Tibial artery (tissue), 4 donors: ENCODE data around the gene PCDHGB7.
"Not testable (repeated sequence)": the region's sequence is repeated elsewhere in the genome, so short reads cannot be mapped to it uniquely, and the experiment has no call there.

Experiments used
- DNase-seq, 2 donors: peaks; one replicate each; pipeline ENCODE4 v3.0.0-alpha.2; 2019
- H3K27ac ChIP-seq, 2 donors: fragments of 200-600 bp; sonication (generic) in 1 of 2; 1 replicate in 1 of 2; 2 replicates in 1 of 2; pipeline ENCODE4 v1.5.1; 2018 to 2019; ENCODE audit warnings: mild to moderate bottlenecking in 1 of 2
- H3K27me3 ChIP-seq, 2 donors: fragments of 200-600 bp; sonication (generic) in 1 of 2; one replicate each; pipeline versions ENCODE4 v1.5.1 to v1.6.0; 2016 to 2019
- H3K36me3 ChIP-seq, 3 donors: fragments of 200-600 bp; sonication (generic) in 2 of 3; one replicate each; pipeline ENCODE4 v1.5.1; 2016 to 2019; ENCODE audit warnings: mild to moderate bottlenecking in 2 of 3
- H3K4me1 ChIP-seq, 4 donors: fragments of 200-600 bp; sonication (generic) in 2 of 4; 1 replicate in 3 of 4; 2 replicates in 1 of 4; pipeline ENCODE4 v1.5.1; 2016 to 2019
- H3K4me3 ChIP-seq, 2 donors: fragments of 200-600 bp; sonication (generic) in 1 of 2; 1 replicate in 1 of 2; 2 replicates in 1 of 2; pipeline ENCODE4 v1.5.1; 2018 to 2019; ENCODE audit warnings: mild to moderate bottlenecking in 2 of 2
- H3K9me3 ChIP-seq, 3 donors: fragments of 200-600 bp; sonication (generic) in 1 of 3; one replicate each; pipeline ENCODE4 v1.5.1; 2016 to 2019
- CTCF ChIP-seq, 2 experiments: fragments of 200-600 bp in 1 of 2; fragments of 450-650 bp in 1 of 2; IDR thresholded peaks; one replicate each; pipeline ENCODE4 v1.5.1; 2017 to 2019; ENCODE audit warnings: antibody characterized with exemption in 2 of 2, mild to moderate bottlenecking in 1 of 2, moderate library complexity in 1 of 2
- intact Hi-C: fragments of 100-400 bp; cut with DNase I; formaldehyde crosslinking; loops from one replicate; pipeline ENCODE4 v1.15.0; 2023; ENCODE audit warnings: low total_unique reads

PCDHGB7 gene

GRCh38 chr5:141374627-141375026, 42.9 kb upstream of the PCDHGB7 start:
- peaks cover 6 to 100% (median 87%) of the 10 kb centered on the region in 3 donors for H3K9me3 ChIP-seq
- H3K4me3 ChIP-seq = no peak overlapping the region

GRCh38 chr5:141375444-141376155, 41.9 kb upstream of the PCDHGB7 start:
- H3K4me3 ChIP-seq, intact Hi-C loops, H3K27ac ChIP-seq, DNase-seq, H3K27me3 ChIP-seq, H3K4me1 ChIP-seq: not testable (repeated sequence)
- Histone ChIP-seq H3K9me3 (peaks cover 6 to 100% (median 85%) of the 10 kb centered on the region in 3 donors), H3K36me3 (peaks cover 0 to 75% (median 63%) of the 10 kb centered on the region in 3 donors)

More at GRCh38 chr5:141374627-141375026, 42.9 kb upstream of the PCDHGB7 start:
- no peaks in the 10 kb centered on the region for H3K4me1 ChIP-seq
- peaks cover 0 to 78% (median 71%) of the 10 kb centered on the region in 3 donors for H3K36me3 ChIP-seq
- no peak for TF ChIP-seq CTCF (IDR thresholded peaks at IDR 0.05)
- no peak for DNase-seq
- intact Hi-C loops = no loop called here
- no peak overlapping the region for H3K27ac ChIP-seq
- H3K27me3 ChIP-seq = no peaks in the 10 kb centered on the region

- H3K4me1 ChIP-seq = no peaks in the 10 kb centered on the region
- intact Hi-C loops = no loop called here
- DNase-seq = no peak
- H3K27me3 ChIP-seq = no peaks in the 10 kb centered on the region
- H3K4me3 ChIP-seq = peak within 1 kb of the TSS; percentile 13 to 29
- H3K9me3 ChIP-seq = peaks cover 37 to 100% (median 80%) of the 10 kb centered on the region in 3 donors
- peaks cover 4 to 70% (median 68%) of the 10 kb centered on the region in 3 donors for H3K36me3 ChIP-seq
- H3K27ac ChIP-seq = no peak within 1 kb of the TSS
- peak in 1 of 2 experiments; percentile 10 for TF ChIP-seq CTCF (IDR thresholded peaks at IDR 0.05)
These were observed 34.8 kb upstream of the PCDHGB7 start, which contains the start of gene PCDHGA7 for GRCh38 chr5:141382469-141383294. TSS of gene PCDHGA7 (plus strand) at chr5:141382742. CDS start at chr5:141382900, 158 bp downstream.

- H3K36me3 ChIP-seq = peaks cover 4 to 64% (median 63%) of the 10 kb centered on the region in 3 donors
- no peaks in the 10 kb centered on the region for H3K4me1 ChIP-seq
- intact Hi-C loops = no loop called here
- peak overlapping the region in 1 of 2 donors; percentile 29 for H3K4me3 ChIP-seq
- H3K27me3 ChIP-seq = no peaks in the 10 kb centered on the region
- H3K9me3 ChIP-seq = peaks cover 37 to 98% (median 77%) of the 10 kb centered on the region in 3 donors
- DNase-seq = no peak
- H3K27ac ChIP-seq = no peak overlapping the region
- no peak for TF ChIP-seq CTCF (IDR thresholded peaks at IDR 0.05)
These were observed 34.1 kb upstream of the PCDHGB7 start for GRCh38 chr5:141383345-141383744.

GRCh38 chr5:141384471-141385267, 32.8 kb upstream of the PCDHGB7 start:
- DNase-seq = no peak
- Histone ChIP-seq H3K27me3 (no peaks in the 10 kb centered on the region), H3K4me1 (no peaks in the 10 kb centered on the region), H3K27ac (no peak overlapping the region), H3K9me3 (peaks cover 37 to 98% (median 89%) of the 10 kb centered on the region in 3 donors), H3K4me3 (no peak overlapping the region), H3K36me3 (peaks cover 4 to 66% (median 64%) of the 10 kb centered on the region in 3 donors)
- intact Hi-C loops = no loop called here
- TF ChIP-seq CTCF (IDR thresholded peaks at IDR 0.05) = no peak

- H3K27me3 ChIP-seq, DNase-seq, intact Hi-C loops, H3K4me1 ChIP-seq, H3K27ac ChIP-seq, H3K4me3 ChIP-seq: not testable (repeated sequence)
- peaks cover 5 to 78% (median 74%) of the 10 kb centered on the region in 3 donors for H3K36me3 ChIP-seq
- H3K9me3 ChIP-seq = peaks cover 37 to 98% (median 86%) of the 10 kb centered on the region in 3 donors
These were observed 29.7 kb upstream of the PCDHGB7 start, which contains the start of gene PCDHGB4 for GRCh38 chr5:141387557-141388311. TSS of gene PCDHGB4 (plus strand) at chr5:141387698. CDS start at chr5:141387885, 187 bp downstream.
